Motor neuron (in vitro differentiated cells): ENCODE results near the gene ITIH3. TPM values are rescaled to one million over a fixed set of nuclear protein-coding genes. Genes with fewer than 3 reads are reported as not detected.

Experiments used
- ATAC-seq, 8 experiments: fragments of 200-7000 bp; cut with Tn5 transposase; replicated peaks in 6 of 8; 2 replicates each; pipeline ENCODE4 v1.8.0; 2021; ENCODE audit warnings: mild to moderate bottlenecking in 8 of 8, moderate library complexity in 8 of 8
- H3K27ac ChIP-seq, 2 donors: fragments of 250-450 bp; sonication (Bioruptor Pico); 2 replicates each; pipeline ENCODE4 v1.9.0; 2021; ENCODE audit warnings: antibody characterized with exemption in 2 of 2, mild to moderate bottlenecking in 2 of 2, moderate library complexity in 1 of 2
- H3K4me1 ChIP-seq, 2 donors: fragments of 250-450 bp; sonication (Bioruptor Pico); replicated peaks in 1 of 2; 2 replicates each; pipeline ENCODE4 v1.6.1; 2021; ENCODE audit warnings: antibody characterized with exemption in 2 of 2, mild to moderate bottlenecking in 2 of 2, moderate library complexity in 1 of 2
- H3K4me3 ChIP-seq, 5 donors: fragments of 250-450 bp; sonication (Bioruptor Pico); 2 replicates each; pipeline ENCODE4 v1.9.0; 2021; ENCODE audit warnings: antibody characterized with exemption in 5 of 5, mild to moderate bottlenecking in 5 of 5, moderate library complexity in 4 of 5
- WGBS, 10 experiments: fragments of 450-650 bp; shearing (Covaris generic); methylation state at CpG; one replicate each; pipeline ENCODE4 v1.0.0; 2022; 5-methylcytosine and 5-hydroxymethylcytosine counted together
- in situ Hi-C, 9 experiments: fragments of 400-800 bp; cut with MboI; loops; one replicate each; pipeline ENCODE4 v1.15.0; 2021; ENCODE audit warnings: low sequenced_read_pairs in 9 of 9, low pct_unique_long_range_greater_than_20kb in 2 of 9; ENCODE audit not compliant: unreplicated experiment in 9 of 9
- total RNA-seq, 8 experiments: library from RNA; unstranded; fragments of 300-600 nt; gene quantifications; 2 replicates each; pipeline versions ENCODE4 v1.2.3 to v1.2.4, GENCODE V29; 2022

The ITIH3 gene
- total RNA-seq, 8 experiments from 2014 or later, result 0.22 to 3.3 (median 0.55) TPM

GRCh38 chr3:52792961-52793695 is 1.5 kb upstream of the ITIH3 start:
- in situ Hi-C loops, result no loop called here
- no peak overlapping the region for H3K27ac ChIP-seq
- ATAC-seq, result peak in 3 of 8 experiments; percentile 60 to 86 (median 73)
- H3K4me3 ChIP-seq, result no peak overlapping the region
- WGBS, 10 experiments, result 17 to 100% (median 80%) methylated on average over 2 to 10 of the region's 18 CpGs; no CpG with 5 or more reads in 3 of the 10 experiments
- peaks cover 3 to 4% of the 10 kb centered on the region in 2 donors for H3K4me1 ChIP-seq

- Histone ChIP-seq H3K4me1 (peaks cover 3 to 4% of the 10 kb centered on the region in 2 donors), H3K27ac (no peak overlapping the region), H3K4me3 (no peak overlapping the region)
- ATAC-seq, result peak in 5 of 8 experiments; percentile 35 to 69 (median 46)
- WGBS, 10 experiments, result 43 to 100% (median 67%) methylated on average over 1 to 4 of the region's 9 CpGs; no CpG with 5 or more reads in 5 of the 10 experiments
- in situ Hi-C loops, result no loop called here
Observed at GRCh38 chr3:52793702-52794611, 639 bp upstream of the ITIH3 start.

- WGBS, 10 experiments, result 20 to 90% (median 87%) methylated on average over 1 to 4 of the region's 9 CpGs; no CpG with 5 or more reads in 7 of the 10 experiments
- no peak overlapping the region for H3K27ac ChIP-seq
- H3K4me1 ChIP-seq, result peaks cover 3 to 4% of the 10 kb centered on the region in 2 donors
- no peak overlapping the region for H3K4me3 ChIP-seq
- no peak for ATAC-seq
- in situ Hi-C loops, result no loop called here
Observed at GRCh38 chr3:52795298-52795900, 803 bp downstream of the ITIH3 start.

GRCh38 chr3:52796411-52796810 is 1.8 kb downstream of the ITIH3 start:
- no peak for ATAC-seq
- in situ Hi-C loops, result no loop called here
- no peak overlapping the region for H3K27ac ChIP-seq
- WGBS, 10 experiments, result 30 to 90% (median 58%) methylated on average over 2 of the region's 9 CpGs; no CpG with 5 or more reads in 7 of the 10 experiments
- no peak overlapping the region for H3K4me3 ChIP-seq
- H3K4me1 ChIP-seq, result peaks cover 3 to 4% of the 10 kb centered on the region in 2 donors

GRCh38 chr3:52798376-52798977 is 3.9 kb downstream of the ITIH3 start:
- WGBS, 10 experiments, result 93 to 100% methylated on average over 3 to 6 of the region's 10 CpGs; no CpG with 5 or more reads in 8 of the 10 experiments
- in situ Hi-C loops, result no loop called here
- H3K4me1 ChIP-seq, result peaks cover 3 to 4% of the 10 kb centered on the region in 2 donors
- no peak overlapping the region for H3K27ac ChIP-seq
- peak in 1 of 8 experiments; percentile 21 for ATAC-seq
- no peak overlapping the region for H3K4me3 ChIP-seq

- 20 to 100% (median 60%) methylated on average over 1 to 6 of the region's 14 CpGs; no CpG with 5 or more reads in 3 of the 10 experiments for WGBS, 10 experiments
- H3K27ac ChIP-seq, result no peak overlapping the region
- peaks cover 3 to 4% of the 10 kb centered on the region in 2 donors for H3K4me1 ChIP-seq
- in situ Hi-C loops, result no loop called here
- peak in 3 of 8 experiments; percentile 57 to 69 (median 67) for ATAC-seq
- no peak overlapping the region for H3K4me3 ChIP-seq
Observed at GRCh38 chr3:52798978-52799476, 4.4 kb downstream of the ITIH3 start.

GRCh38 chr3:52800079-52800478 is 5.5 kb downstream of the ITIH3 start:
- 33 to 94% (median 52%) methylated on average over 1 to 3 of the region's 7 CpGs; no CpG with 5 or more reads in 3 of the 10 experiments for WGBS, 10 experiments
- Histone ChIP-seq H3K4me1 (no peaks in the 10 kb centered on the region), H3K27ac (no peak overlapping the region), H3K4me3 (no peak overlapping the region)
- ATAC-seq, result no peak
- in situ Hi-C loops, result no loop called here

- ATAC-seq, result no peak
- 0 to 80% (median 60%) methylated on average over 1 to 5 of the region's 5 CpGs for WGBS, 10 experiments
- Histone ChIP-seq H3K4me3 (no peak overlapping the region), H3K4me1 (no peaks in the 10 kb centered on the region), H3K27ac (no peak overlapping the region)
- in situ Hi-C loops, result no loop called here
Observed at GRCh38 chr3:52801839-52802238, 7.2 kb downstream of the ITIH3 start.

GRCh38 chr3:52805270-52806039 is 10.9 kb downstream of the ITIH3 start:
- H3K27ac ChIP-seq, result no peak overlapping the region

GRCh38 chr3:52809149-52809548 is 14.6 kb downstream of the ITIH3 start:
- WGBS, 10 experiments, result 0 to 75% (median 25%) methylated on average over 1 to 2 of the region's 2 CpGs; no CpG with 5 or more reads in 4 of the 10 experiments
- Histone ChIP-seq H3K27ac (no peak overlapping the region), H3K4me1 (no peaks in the 10 kb centered on the region), H3K4me3 (no peak overlapping the region)
- in situ Hi-C loops, result no loop called here
- no peak for ATAC-seq

More at GRCh38 chr3:52805270-52806039, 10.9 kb downstream of the ITIH3 start:
- in situ Hi-C loops, result no loop called here
- ATAC-seq, result peak in 3 of 8 experiments; percentile 34 to 69 (median 58)
- H3K4me1 ChIP-seq, result no peaks in the 10 kb centered on the region
- WGBS, 10 experiments, result 90 to 93% methylated on average over 2 to 3 of the region's 19 CpGs; no CpG with 5 or more reads in 8 of the 10 experiments
- no peak overlapping the region for H3K4me3 ChIP-seq

- no peak overlapping the region for H3K27ac ChIP-seq
- in situ Hi-C loops, result no loop called here
- WGBS, 10 experiments, result 0 to 100% (median 50%) methylated on average over 1 to 4 of the region's 7 CpGs; no CpG with 5 or more reads in 1 of the 10 experiments
- ATAC-seq, result peak in 2 of 8 experiments; percentile 49 to 80
- no peak overlapping the region for H3K4me3 ChIP-seq
- no peaks in the 10 kb centered on the region for H3K4me1 ChIP-seq
Observed at GRCh38 chr3:52809662-52810377, 15.2 kb downstream of the ITIH3 start.
